H1 (cell line): ENCODE data around the gene ALDH1A3.

Source experiments
- ASH2L ChIP-seq: fragments of 200-600, 300-600 bp; sonication (generic); IDR thresholded peaks from one replicate; pipeline ENCODE4 v1.7.1; 2017; ENCODE audit warnings: low read length
- CBX8 ChIP-seq: fragments of 300-800, 300-1000 bp; sonication (generic); IDR thresholded peaks from 2 replicates; pipeline ENCODE4 v1.7.1; 2016; ENCODE audit warnings: low read depth, low read length, borderline replicate concordance
- EGR1 ChIP-seq: IDR thresholded peaks from 2 replicates; pipeline ENCODE4 v1.6.1; 2011; ENCODE audit warnings: low read depth, low read length, borderline replicate concordance
- EP300 ChIP-seq, 2 experiments: IDR thresholded peaks; 1 replicate in 1 of 2; 2 replicates in 1 of 2; pipeline ENCODE4 v1.6.1; 2011 to 2012; ENCODE audit warnings: low read depth in 2 of 2, low read length in 2 of 2, mild to moderate bottlenecking in 2 of 2, borderline replicate concordance in 1 of 2, inconsistent platforms in 1 of 2, moderate library complexity in 1 of 2
- HDAC6 ChIP-seq: IDR thresholded peaks from one replicate; pipeline ENCODE4 v1.7.1; 2012; ENCODE audit warnings: low read depth, mild to moderate bottlenecking, inconsistent platforms, low read length, moderate library complexity
- JUN ChIP-seq: IDR thresholded peaks from 2 replicates; pipeline ENCODE4 v1.6.1; 2011; ENCODE audit warnings: low read depth, mild to moderate bottlenecking, improper control_type of control experiment, low read length
- POLR2A ChIP-seq, 2 experiments: IDR thresholded peaks; 1 replicate in 1 of 2; 2 replicates in 1 of 2; pipeline ENCODE4 v1.6.1; 2011; ENCODE audit warnings: low read depth in 2 of 2, low read length in 2 of 2, mild to moderate bottlenecking in 2 of 2; ENCODE audit errors: control extremely low read depth in 1 of 2
- RAD21 ChIP-seq, 2 experiments: IDR thresholded peaks in 1 of 2; conservative IDR thresholded peaks in 1 of 2; 2 replicates each; pipeline ENCODE4 v1.6.1; 2011; ENCODE audit warnings: low read depth in 2 of 2, low read length in 2 of 2, improper control_type of control experiment in 1 of 2, inconsistent platforms in 1 of 2, mild to moderate bottlenecking in 1 of 2, moderate library complexity in 1 of 2
- RFX5 ChIP-seq: IDR thresholded peaks from 2 replicates; pipeline ENCODE4 v1.6.1; 2011; ENCODE audit warnings: low read depth, low read length, improper control_type of control experiment, borderline replicate concordance
- TAF1 ChIP-seq: IDR thresholded peaks from 2 replicates; pipeline ENCODE4 v1.6.1; 2011; ENCODE audit warnings: mild to moderate bottlenecking, low read depth, low read length
- TCF12 ChIP-seq: IDR thresholded peaks from 2 replicates; pipeline ENCODE4 v1.6.1; 2011; ENCODE audit warnings: low read depth, mild to moderate bottlenecking, low read length
- TF ChIP-seq, protein P1 (sequence below), 3 experiments: IDR thresholded peaks; 1 replicate in 2 of 3; 2 replicates in 1 of 3; pipeline versions ENCODE4 v1.5.1 to v1.6.1; 2011; ENCODE audit warnings: low read length in 3 of 3, mild to moderate bottlenecking in 3 of 3, inconsistent platforms in 2 of 3, low read depth in 1 of 3, moderate library complexity in 1 of 3; ENCODE audit not compliant: insufficient read depth in 1 of 3; ENCODE audit errors: control extremely low read depth in 1 of 3

DNA sequence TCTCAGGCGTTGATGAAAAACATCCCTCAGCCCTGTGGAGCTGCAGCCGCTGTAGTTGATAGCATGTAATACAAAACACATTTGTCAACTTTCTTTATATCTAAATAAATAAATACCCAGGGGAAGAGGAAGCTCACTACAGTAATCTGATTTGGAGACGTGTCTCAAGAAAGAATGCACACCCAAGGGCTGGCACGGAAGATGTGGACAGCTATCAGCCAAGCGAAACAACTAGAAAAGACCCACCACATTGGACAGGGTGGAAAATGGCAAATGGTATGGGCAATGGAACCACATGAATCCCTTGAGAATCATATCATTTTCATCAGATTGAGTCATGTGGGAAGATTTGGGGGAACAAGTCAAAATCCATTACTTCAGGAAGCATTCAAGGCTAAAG is 43.1 kb upstream of the ALDH1A3 start:
- TF ChIP-seq ASH2L (no peak), EGR1 (no peak), CBX8 (no peak), JUN (no peak), HDAC6 (no peak), POLR2A (IDR thresholded peaks at IDR 0.05; ENCODE audit: control extremely low read depth in 1 of 2, low read depth in 2 of 2, low read length in 2 of 2) (no peak), TAF1 (no peak), RFX5 (no peak), EP300 (IDR thresholded peaks at IDR 0.05; ENCODE audit: borderline replicate concordance in 1 of 2, low read depth in 2 of 2, low read length in 2 of 2) (no peak), RAD21 (IDR thresholded peaks at IDR 0.05 in 1 of 2, conservative IDR thresholded peaks at IDR 0.05 in 1 of 2; ENCODE audit: low read depth in 2 of 2, low read length in 2 of 2) (no peak), TCF12 (no peak)
- TF ChIP-seq, protein P1, sequence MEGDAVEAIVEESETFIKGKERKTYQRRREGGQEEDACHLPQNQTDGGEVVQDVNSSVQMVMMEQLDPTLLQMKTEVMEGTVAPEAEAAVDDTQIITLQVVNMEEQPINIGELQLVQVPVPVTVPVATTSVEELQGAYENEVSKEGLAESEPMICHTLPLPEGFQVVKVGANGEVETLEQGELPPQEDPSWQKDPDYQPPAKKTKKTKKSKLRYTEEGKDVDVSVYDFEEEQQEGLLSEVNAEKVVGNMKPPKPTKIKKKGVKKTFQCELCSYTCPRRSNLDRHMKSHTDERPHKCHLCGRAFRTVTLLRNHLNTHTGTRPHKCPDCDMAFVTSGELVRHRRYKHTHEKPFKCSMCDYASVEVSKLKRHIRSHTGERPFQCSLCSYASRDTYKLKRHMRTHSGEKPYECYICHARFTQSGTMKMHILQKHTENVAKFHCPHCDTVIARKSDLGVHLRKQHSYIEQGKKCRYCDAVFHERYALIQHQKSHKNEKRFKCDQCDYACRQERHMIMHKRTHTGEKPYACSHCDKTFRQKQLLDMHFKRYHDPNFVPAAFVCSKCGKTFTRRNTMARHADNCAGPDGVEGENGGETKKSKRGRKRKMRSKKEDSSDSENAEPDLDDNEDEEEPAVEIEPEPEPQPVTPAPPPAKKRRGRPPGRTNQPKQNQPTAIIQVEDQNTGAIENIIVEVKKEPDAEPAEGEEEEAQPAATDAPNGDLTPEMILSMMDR (IDR thresholded peaks at IDR 0.05; ENCODE audit: control extremely low read depth in 1 of 3, insufficient read depth in 1 of 3, low read depth in 1 of 3, low read length in 3 of 3) = no peak
